ENCODE results near the gene ISY1. TPM values are rescaled to one million over a fixed set of nuclear protein-coding genes. Genes with fewer than 3 reads are reported as not detected.
A peak's percentile ranks its signal among the peaks of the same experiment; 100 is the strongest.
"Not testable (repeated sequence)": the region's sequence is repeated elsewhere in the genome, so short reads cannot be mapped to it uniquely, and the experiment has no call there.

The ISY1 gene
- total RNA-seq, 1 donor from 2014 or later: 34.0 TPM

DNA sequence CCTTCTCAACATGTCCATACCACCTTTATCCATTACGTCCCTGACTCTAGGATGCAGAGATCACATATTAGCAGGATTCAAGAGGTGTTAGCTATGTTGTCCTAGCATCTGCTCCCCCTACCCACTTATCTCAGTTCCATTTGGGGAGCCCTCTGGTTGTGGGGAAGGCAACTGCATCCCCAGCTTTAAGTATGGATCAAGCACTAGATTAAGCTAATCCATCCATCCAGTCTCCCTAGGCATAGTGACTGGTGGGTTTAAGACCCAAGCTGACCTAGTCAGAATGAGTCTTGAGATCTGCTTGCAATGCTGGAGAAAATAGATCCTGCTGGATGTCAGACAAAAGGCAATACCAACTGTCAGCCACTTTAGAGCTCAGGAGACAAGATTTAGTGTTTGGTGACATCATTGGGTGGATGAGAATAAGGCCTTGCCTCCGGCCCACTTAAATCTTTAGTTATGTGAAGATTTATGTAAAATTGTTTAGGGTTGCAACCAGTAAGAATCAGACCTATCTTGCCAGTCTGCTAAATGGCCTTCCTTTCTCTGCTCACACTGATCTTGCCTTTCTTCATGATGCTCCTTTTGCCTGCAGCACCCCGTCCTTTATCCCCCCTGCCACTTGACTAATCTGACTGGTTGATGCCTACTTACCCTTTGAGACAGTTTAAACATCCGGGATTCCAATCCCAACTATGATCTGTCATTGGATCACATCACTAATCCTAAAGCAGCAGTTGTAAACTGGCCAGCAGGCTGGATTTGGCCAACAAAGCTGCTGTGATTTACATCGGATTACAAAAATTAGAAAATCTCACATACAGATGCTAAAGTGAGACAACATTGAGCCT is 2.1 kb upstream of the ISY1 start:
- Mint-ChIP-seq H3K4me3 (ENCODE audit: low read depth) (peak overlapping the region; percentile 93), H3K4me1 (ENCODE audit: low read depth) (peaks cover 16% of the 10 kb centered on the region), H3K27ac (peak overlapping the region; percentile 100), H3K36me3 (ENCODE audit: insufficient read depth) (peaks cover 8% of the 10 kb centered on the region), H3K27me3 (no peaks in the 10 kb centered on the region), H3K9me3 (ENCODE audit: low read depth) (no peaks in the 10 kb centered on the region)
- TF ChIP-seq, protein P1, sequence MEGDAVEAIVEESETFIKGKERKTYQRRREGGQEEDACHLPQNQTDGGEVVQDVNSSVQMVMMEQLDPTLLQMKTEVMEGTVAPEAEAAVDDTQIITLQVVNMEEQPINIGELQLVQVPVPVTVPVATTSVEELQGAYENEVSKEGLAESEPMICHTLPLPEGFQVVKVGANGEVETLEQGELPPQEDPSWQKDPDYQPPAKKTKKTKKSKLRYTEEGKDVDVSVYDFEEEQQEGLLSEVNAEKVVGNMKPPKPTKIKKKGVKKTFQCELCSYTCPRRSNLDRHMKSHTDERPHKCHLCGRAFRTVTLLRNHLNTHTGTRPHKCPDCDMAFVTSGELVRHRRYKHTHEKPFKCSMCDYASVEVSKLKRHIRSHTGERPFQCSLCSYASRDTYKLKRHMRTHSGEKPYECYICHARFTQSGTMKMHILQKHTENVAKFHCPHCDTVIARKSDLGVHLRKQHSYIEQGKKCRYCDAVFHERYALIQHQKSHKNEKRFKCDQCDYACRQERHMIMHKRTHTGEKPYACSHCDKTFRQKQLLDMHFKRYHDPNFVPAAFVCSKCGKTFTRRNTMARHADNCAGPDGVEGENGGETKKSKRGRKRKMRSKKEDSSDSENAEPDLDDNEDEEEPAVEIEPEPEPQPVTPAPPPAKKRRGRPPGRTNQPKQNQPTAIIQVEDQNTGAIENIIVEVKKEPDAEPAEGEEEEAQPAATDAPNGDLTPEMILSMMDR (IDR thresholded peaks at IDR 0.05; ENCODE audit: unreplicated experiment): peak; percentile 9
- DNase-seq (ENCODE audit: low spot score, unreplicated experiment): no peak

DNA sequence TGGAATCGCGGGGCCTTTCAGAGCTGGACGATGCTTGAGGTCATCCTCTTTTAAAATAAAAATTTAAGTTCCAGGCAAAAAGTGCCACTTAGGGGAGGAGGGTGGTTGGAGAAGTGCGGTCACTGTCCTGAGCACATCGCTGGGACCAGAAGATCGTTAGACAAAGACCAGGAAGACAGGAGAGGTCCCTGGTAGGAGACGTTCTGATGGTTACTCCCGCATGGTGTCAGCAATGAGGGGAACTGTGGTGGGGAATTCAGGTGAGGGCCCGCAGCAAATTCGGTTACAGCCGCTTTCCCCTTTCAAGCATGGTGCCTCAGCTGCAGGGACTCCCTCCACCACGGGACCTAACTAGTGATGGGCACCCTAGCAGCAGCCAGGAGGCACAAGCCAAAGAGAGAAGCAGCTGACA is 1.0 kb upstream of the ISY1 start:
- Mint-ChIP-seq H3K36me3 (ENCODE audit: insufficient read depth) (peaks cover 6% of the 10 kb centered on the region), H3K4me1 (ENCODE audit: low read depth) (peaks cover 16% of the 10 kb centered on the region), H3K4me3 (ENCODE audit: low read depth) (peak overlapping the region; percentile 93), H3K27me3 (no peaks in the 10 kb centered on the region), H3K9me3 (ENCODE audit: low read depth) (no peaks in the 10 kb centered on the region), H3K27ac (peak overlapping the region; percentile 100)
- DNase-seq (ENCODE audit: low spot score, unreplicated experiment): no peak
- TF ChIP-seq, protein P1 (IDR thresholded peaks at IDR 0.05; ENCODE audit: unreplicated experiment): no peak

DNA sequence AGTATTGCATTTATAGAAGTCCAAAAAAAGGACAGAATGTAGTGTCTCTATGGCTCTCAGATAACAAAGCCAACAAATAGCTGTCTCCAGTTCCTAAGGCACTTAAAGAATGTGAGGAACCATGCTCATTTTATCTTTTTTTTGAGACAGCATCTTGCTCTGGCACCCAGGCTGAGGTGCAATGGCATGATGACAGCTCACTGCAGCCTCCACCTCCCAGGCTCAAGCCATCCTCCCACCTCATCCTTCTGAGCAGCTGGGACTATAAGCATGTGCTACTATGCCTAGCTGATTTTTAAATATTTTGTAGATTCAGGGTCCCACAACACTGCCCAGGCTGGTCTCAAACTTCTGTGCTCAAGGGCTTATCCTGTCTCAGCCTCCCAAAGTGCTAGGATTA is 16.1 kb downstream of the ISY1 start:
- H3K27ac Mint-ChIP-seq: no peak overlapping the region

DNA sequence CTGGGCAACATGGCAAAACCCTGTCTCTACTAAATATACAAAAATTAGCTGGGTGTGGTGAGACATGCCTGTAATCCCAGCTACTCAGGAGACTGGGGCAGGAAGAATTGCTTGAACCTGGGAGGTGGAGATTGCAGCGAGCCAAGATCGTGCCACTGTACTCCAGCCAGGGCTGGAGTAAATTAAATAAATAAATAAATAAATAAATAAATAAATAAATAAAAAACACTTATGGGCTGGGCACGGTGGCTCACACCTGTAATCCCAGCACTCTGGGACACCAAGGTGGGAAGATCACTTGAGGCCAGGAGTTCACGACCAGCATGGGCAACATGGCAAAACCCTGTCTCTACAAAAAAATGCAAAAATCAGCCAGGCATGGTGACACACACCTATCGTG is 19.9 kb downstream of the ISY1 start:
- H3K27ac Mint-ChIP-seq; H3K27me3 Mint-ChIP-seq; H3K36me3 Mint-ChIP-seq (ENCODE audit: insufficient read depth); H3K4me3 Mint-ChIP-seq (ENCODE audit: low read depth); H3K9me3 Mint-ChIP-seq (ENCODE audit: low read depth); H3K4me1 Mint-ChIP-seq (ENCODE audit: low read depth); DNase-seq (ENCODE audit: low spot score, unreplicated experiment): not testable (repeated sequence)

More for the DNA sequence above, 16.1 kb downstream of the ISY1 start:
- Mint-ChIP-seq H3K9me3 (ENCODE audit: low read depth) (no peaks in the 10 kb centered on the region), H3K4me1 (ENCODE audit: low read depth) (no peaks in the 10 kb centered on the region), H3K27me3 (no peaks in the 10 kb centered on the region), H3K4me3 (ENCODE audit: low read depth) (no peak overlapping the region), H3K36me3 (ENCODE audit: insufficient read depth) (peaks cover 1% of the 10 kb centered on the region)
- TF ChIP-seq, protein P1 (IDR thresholded peaks at IDR 0.05; ENCODE audit: unreplicated experiment): no peak
- DNase-seq (ENCODE audit: low spot score, unreplicated experiment): no peak

DNA sequence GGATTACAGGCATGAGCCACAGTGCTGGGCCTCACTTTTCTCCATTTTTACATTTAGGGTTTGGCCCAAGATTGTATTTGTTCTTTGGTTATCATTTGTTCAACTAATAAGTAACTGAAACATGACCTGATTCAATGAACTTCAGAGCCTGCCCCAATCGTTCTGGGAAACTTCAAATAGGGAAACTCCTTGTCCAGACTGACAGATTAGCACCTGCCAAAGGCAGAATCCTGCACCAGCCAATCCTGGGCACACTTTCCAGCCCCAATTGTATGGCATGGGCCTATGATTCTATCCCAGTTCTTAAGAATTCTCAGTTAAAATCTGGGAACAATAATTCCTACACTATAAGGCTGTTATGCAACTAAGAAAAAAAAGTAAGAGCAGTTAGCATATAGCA is 21.0 kb downstream of the ISY1 start:
- Mint-ChIP-seq H3K27me3 (no peaks in the 10 kb centered on the region), H3K36me3 (ENCODE audit: insufficient read depth) (peaks cover 1% of the 10 kb centered on the region), H3K9me3 (ENCODE audit: low read depth) (no peaks in the 10 kb centered on the region), H3K4me1 (ENCODE audit: low read depth) (no peaks in the 10 kb centered on the region), H3K27ac (no peak overlapping the region), H3K4me3 (ENCODE audit: low read depth) (no peak overlapping the region)
- TF ChIP-seq, protein P1 (IDR thresholded peaks at IDR 0.05; ENCODE audit: unreplicated experiment): no peak
- DNase-seq (ENCODE audit: low spot score, unreplicated experiment): no peak

DNA sequence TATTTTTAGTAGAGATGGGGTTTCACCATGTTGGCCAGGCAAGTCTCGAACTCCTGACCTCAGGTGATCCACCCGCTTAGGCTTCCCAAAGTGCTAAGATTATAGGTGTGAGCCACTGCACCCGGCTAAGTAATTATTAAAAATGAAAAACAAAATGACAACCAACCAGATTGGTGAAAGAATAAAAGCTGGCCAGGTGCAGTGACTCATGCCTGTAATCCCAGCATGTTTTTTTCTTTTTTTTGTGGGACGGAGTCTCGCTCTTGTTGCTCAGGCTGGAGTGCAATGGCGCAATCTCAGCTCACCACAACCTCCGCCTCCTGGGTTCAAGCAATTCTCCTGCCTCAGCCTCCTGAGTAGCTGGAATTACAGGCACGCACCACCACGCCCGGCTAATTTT is 24.6 kb downstream of the ISY1 start:
- not testable (repeated sequence) for H3K9me3 Mint-ChIP-seq (ENCODE audit: low read depth); H3K27me3 Mint-ChIP-seq; H3K4me3 Mint-ChIP-seq (ENCODE audit: low read depth); H3K4me1 Mint-ChIP-seq (ENCODE audit: low read depth); H3K36me3 Mint-ChIP-seq (ENCODE audit: insufficient read depth); H3K27ac Mint-ChIP-seq; DNase-seq (ENCODE audit: low spot score, unreplicated experiment)

Data from progenitor cell of endocrine pancreas (in vitro differentiated cells).